ENCODE data around the gene ID1.
A peak's percentile ranks its signal among the peaks of the same experiment; 100 is the strongest.
"Not testable (repeated sequence)": the region's sequence is repeated elsewhere in the genome, so short reads cannot be mapped to it uniquely, and the experiment has no call there.

Gene ID1

GRCh38 chr20:31644701-31645100 is 39.6 kb downstream of the ID1 start:
- TF ChIP-seq ZFP30 (CRISPR knock-in tag; IDR thresholded peaks at IDR 0.05) (no peak), ZNF70 (CRISPR knock-in tag; IDR thresholded peaks at IDR 0.05) (no peak), ZFP3 (CRISPR knock-in tag; IDR thresholded peaks at IDR 0.05) (no peak)
- no peak for ATAC-seq

- not testable (repeated sequence) for ATAC-seq
Measured at GRCh38 chr20:31648104-31648503, 43.0 kb downstream of the ID1 start.

- peak; percentile 84 for ATAC-seq
- TF ChIP-seq CREB5 (CRISPR knock-in tag; IDR thresholded peaks at IDR 0.05; ENCODE audit: low read depth) = no peak
- TF ChIP-seq SNAI2 (CRISPR knock-in tag; IDR thresholded peaks at IDR 0.05) = no peak
- no peak for TF ChIP-seq ARNTL (CRISPR knock-in tag; IDR thresholded peaks at IDR 0.05; ENCODE audit: borderline replicate concordance, low read depth)
- no peak for TF ChIP-seq ZNF565 (CRISPR knock-in tag; conservative IDR thresholded peaks at IDR 0.05; ENCODE audit: low read depth)
- no peak for TF ChIP-seq ZFP30 (CRISPR knock-in tag; IDR thresholded peaks at IDR 0.05)
- TF ChIP-seq GLIS3 (CRISPR knock-in tag; IDR thresholded peaks at IDR 0.05) = 0 out of 2 replicates have a peak, but pooled peaks have one; percentile 17
- TF ChIP-seq CSDC2 (CRISPR knock-in tag; IDR thresholded peaks at IDR 0.05) = no peak
- TF ChIP-seq ZFP3 (CRISPR knock-in tag; IDR thresholded peaks at IDR 0.05) = no peak
- TF ChIP-seq ZNF8 (CRISPR knock-in tag; IDR thresholded peaks at IDR 0.05) = no peak
- peak; percentile 74 for TF ChIP-seq ISL1 (CRISPR knock-in tag; IDR thresholded peaks at IDR 0.05)
- TF ChIP-seq PATZ1 (CRISPR knock-in tag; IDR thresholded peaks at IDR 0.05; ENCODE audit: borderline replicate concordance) = no peak
- peak; percentile 87; the same call in 1 of the 2 replicates for TF ChIP-seq TCF4 (CRISPR knock-in tag; IDR thresholded peaks at IDR 0.05; ENCODE audit: borderline replicate concordance)
- no peak for TF ChIP-seq ESRRG (CRISPR knock-in tag; IDR thresholded peaks at IDR 0.05)
- TF ChIP-seq BACH2 (CRISPR knock-in tag; IDR thresholded peaks at IDR 0.05; ENCODE audit: borderline replicate concordance) = no peak
Measured at GRCh38 chr20:31652917-31653396, 47.9 kb downstream of the ID1 start.

GRCh38 chr20:31653561-31653960 is 48.5 kb downstream of the ID1 start:
- TF ChIP-seq ZNF565 (CRISPR knock-in tag; conservative IDR thresholded peaks at IDR 0.05; ENCODE audit: low read depth) (no peak), CSRNP3 (CRISPR knock-in tag; IDR thresholded peaks at IDR 0.05) (no peak), TOX (CRISPR knock-in tag; IDR thresholded peaks at IDR 0.05; ENCODE audit: borderline replicate concordance) (no peak), ZFP30 (CRISPR knock-in tag; IDR thresholded peaks at IDR 0.05) (no peak), ZNF70 (CRISPR knock-in tag; IDR thresholded peaks at IDR 0.05) (no peak), ZNF8 (CRISPR knock-in tag; IDR thresholded peaks at IDR 0.05) (no peak), GLIS3 (CRISPR knock-in tag; IDR thresholded peaks at IDR 0.05) (no peak), ESRRG (CRISPR knock-in tag; IDR thresholded peaks at IDR 0.05) (no peak)
- peak; percentile 11; the same call in 2 of the 3 replicates for ATAC-seq

- ATAC-seq = no peak
- no peak for TF ChIP-seq CSDC2 (CRISPR knock-in tag; IDR thresholded peaks at IDR 0.05)
- TF ChIP-seq TCF4 (CRISPR knock-in tag; IDR thresholded peaks at IDR 0.05; ENCODE audit: borderline replicate concordance) = no peak
- TF ChIP-seq ISL1 (CRISPR knock-in tag; IDR thresholded peaks at IDR 0.05) = no peak
- no peak for TF ChIP-seq ZNF70 (CRISPR knock-in tag; IDR thresholded peaks at IDR 0.05)
- TF ChIP-seq GLIS3 (CRISPR knock-in tag; IDR thresholded peaks at IDR 0.05) = no peak
Measured at GRCh38 chr20:31654534-31654933, 49.4 kb downstream of the ID1 start.
